Neural cell (in vitro differentiated cells): ENCODE results near the gene CFAP58.

Source experiments
- CTCF ChIP-seq: fragments of 450-650 bp; IDR thresholded peaks from 2 replicates; pipeline ENCODE4 v1.5.1; 2014; ENCODE audit warnings: antibody characterized with exemption, mild to moderate bottlenecking, moderate library complexity; ENCODE audit not compliant: poor library complexity, severe bottlenecking
- EP300 ChIP-seq: fragments of 450-650 bp; conservative IDR thresholded peaks from 2 replicates; pipeline ENCODE4 v1.6.1; 2014; ENCODE audit warnings: antibody characterized with exemption, mild to moderate bottlenecking, moderate library complexity; ENCODE audit not compliant: poor library complexity, severe bottlenecking
- EZH2 ChIP-seq: fragments of 200-600, 300-800 bp; shearing (Covaris generic), sonication (generic); IDR thresholded peaks from 2 replicates; pipeline ENCODE4 v1.6.1; 2014; ENCODE audit warnings: antibody characterized with exemption, low read length, borderline replicate concordance, mild to moderate bottlenecking; ENCODE audit not compliant: insufficient read depth, poor library complexity, severe bottlenecking
- POLR2AphosphoS5 ChIP-seq: IDR thresholded peaks from 2 replicates; pipeline ENCODE4 v1.6.1; 2012
- RAD21 ChIP-seq: fragments of 450-650 bp; conservative IDR thresholded peaks from 2 replicates; pipeline ENCODE4 v1.6.1; 2014; ENCODE audit warnings: antibody characterized with exemption, mild to moderate bottlenecking, moderate library complexity
- REST ChIP-seq: IDR thresholded peaks from 2 replicates; pipeline ENCODE4 v1.6.1; 2012; ENCODE audit warnings: borderline replicate concordance
- SMC3 ChIP-seq: fragments of 450-650 bp; conservative IDR thresholded peaks from 2 replicates; pipeline ENCODE4 v1.6.1; 2014; ENCODE audit warnings: antibody characterized with exemption, mild to moderate bottlenecking, moderate library complexity; ENCODE audit not compliant: poor library complexity
- TAF1 ChIP-seq: IDR thresholded peaks from 2 replicates; pipeline ENCODE4 v1.6.1; 2012; ENCODE audit warnings: low read depth

- no peak for TF ChIP-seq CTCF
- TF ChIP-seq RAD21, result no peak
- TF ChIP-seq REST, result no peak
- no peak for TF ChIP-seq POLR2AphosphoS5
- no peak for TF ChIP-seq EP300
- TF ChIP-seq TAF1, result no peak
- no peak for TF ChIP-seq EZH2
- TF ChIP-seq SMC3, result no peak
Observed at GRCh38 chr10:104325436-104326435, 27.9 kb upstream of the CFAP58 start.
